Measurements from ENCODE around the gene B3GALT5.
"Not testable (repeated sequence)": the region's sequence is repeated elsewhere in the genome, so short reads cannot be mapped to it uniquely, and the experiment has no call there.

The B3GALT5 gene

DNA sequence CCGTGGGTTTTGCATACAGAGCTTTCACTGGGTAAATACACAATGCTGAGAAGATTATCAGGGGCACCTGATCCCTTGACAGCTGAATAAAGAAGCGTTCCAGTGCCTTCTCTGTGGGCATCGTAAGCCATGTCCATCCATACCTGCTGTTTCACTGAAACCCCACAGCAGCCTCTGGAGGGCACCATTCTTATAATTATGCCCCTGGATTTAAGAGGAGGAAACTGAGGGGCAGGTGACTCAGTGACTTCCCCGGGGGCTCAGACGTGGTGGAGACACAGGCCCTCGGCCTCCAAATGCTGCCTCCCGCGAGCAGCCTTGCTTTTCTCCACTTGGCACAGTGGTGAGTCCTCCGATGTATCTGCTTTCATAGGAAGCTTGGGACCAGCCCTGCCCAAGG lies 56.7 kb downstream of the B3GALT5 start:
- no peak for DNase-seq

GRCh38 chr21:39669976-39670661 lies 57.4 kb downstream of the B3GALT5 start:
- no peak for DNase-seq

DNA sequence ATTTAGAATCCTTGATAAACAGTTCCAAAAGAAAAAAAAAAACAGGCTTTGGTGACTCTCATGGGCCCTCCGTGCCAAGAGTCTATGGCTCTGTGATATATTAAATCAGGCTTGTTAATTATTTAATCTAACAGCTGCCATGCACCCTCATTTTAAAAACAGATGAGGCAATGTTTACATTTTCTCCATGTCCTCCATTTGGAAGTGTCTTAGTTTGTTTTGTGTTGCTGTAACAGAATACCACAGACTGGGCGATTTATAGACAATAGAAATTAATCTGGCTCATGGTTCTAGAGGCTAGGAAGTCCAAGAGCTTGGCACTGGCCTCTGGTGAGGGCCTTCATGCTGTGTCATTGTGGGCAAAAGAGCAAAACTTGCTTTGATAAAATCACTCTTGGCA lies 58.0 kb downstream of the B3GALT5 start:
- no peak for DNase-seq

DNA sequence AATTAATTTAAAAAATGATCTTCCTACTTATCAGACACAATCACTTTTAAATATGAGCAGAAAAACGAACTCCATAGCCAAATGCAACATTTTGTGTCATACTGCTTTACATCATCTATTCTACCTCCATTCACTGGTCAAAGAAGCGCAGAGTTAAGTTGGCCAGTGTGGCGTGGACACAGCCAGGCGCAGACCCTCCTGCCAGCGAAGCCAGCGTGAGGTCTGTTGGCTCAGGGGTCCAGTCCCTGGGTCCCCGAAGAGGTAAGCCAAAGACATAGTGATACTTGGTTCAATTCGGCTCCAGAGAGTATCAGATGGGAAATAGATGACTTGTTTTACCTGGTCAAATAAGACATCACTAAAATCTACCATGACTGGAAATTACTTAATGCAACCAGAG lies 59.2 kb downstream of the B3GALT5 start:
- DNase-seq = no peak

- no peak for DNase-seq
These were observed 60.4 kb downstream of the B3GALT5 start for GRCh38 chr21:39673163-39673562.

- DNase-seq = no peak
These were observed 61.0 kb downstream of the B3GALT5 start for GRCh38 chr21:39673736-39674135.

DNA sequence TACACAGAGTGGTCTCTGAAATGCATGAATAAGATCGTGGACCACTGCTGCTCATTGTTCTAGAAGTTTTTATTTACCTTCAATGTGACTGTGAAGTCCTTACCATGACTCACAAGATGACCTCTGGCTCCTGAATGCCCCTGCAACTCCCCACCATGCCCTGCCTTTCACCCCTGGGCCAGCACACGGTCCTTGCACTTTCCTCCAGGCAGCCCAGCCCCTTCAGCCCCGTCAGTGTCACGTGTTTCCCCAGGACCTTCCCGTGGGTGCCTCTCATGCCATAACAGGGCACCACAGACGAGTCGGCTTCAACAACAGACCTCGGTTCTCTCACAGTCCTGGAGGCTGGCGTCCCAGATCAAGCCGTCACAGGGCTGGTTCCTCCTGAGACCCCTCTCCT lies 62.1 kb downstream of the B3GALT5 start:
- no peak for DNase-seq

DNA sequence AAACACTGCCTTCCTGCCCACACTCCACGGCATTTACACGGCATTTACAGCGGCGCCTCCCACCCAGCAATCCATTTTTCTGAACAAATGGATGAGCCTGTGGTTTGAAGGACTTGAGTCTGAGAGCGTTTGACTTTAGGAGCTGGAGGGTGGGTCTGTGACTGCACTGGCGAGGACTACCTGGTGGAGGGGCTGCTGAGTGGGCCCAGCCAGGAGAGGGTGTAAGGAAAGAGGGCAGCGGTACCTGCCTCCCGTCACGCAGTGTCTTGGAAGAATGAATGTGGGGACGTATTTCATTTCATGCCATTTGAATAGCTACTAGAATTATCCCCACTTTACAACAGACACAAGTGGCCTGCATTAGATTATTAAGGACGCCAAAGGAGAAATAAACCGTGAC lies 62.9 kb downstream of the B3GALT5 start:
- DNase-seq = no peak

DNA sequence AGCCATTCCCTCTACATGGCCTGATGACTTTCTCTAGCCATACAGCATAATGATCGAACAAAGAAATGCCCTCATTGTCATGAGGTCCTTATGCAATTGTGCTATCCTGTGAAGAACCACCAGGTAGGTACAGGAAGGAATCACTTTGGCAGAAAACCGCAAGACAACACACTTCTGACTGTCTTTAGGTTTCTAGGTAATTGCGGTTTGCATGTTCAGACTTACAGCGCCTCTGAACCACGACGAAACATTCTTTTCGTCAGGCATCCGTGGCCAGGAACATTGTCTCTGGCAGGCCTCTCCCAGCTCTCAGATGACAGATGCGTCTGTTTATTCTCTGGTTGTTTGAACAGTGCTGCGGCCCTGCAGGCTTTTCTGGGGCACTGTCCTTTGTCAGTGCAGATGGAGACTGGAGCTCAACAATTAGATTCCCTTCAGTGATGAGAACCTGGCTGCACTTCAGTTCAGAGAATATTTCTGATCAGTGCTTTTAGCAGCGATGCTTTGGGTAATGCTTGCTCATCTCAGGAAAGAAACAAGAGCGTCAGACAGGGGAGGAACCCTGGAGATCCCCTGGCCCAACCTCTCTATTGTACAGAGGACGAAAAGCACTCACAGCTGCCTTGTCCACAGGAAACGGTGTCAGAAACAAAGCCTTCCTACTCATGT lies 63.4 kb downstream of the B3GALT5 start:
- no peak for DNase-seq

GRCh38 chr21:39680216-39680615 lies 67.5 kb downstream of the B3GALT5 start:
- DNase-seq = no peak

DNA sequence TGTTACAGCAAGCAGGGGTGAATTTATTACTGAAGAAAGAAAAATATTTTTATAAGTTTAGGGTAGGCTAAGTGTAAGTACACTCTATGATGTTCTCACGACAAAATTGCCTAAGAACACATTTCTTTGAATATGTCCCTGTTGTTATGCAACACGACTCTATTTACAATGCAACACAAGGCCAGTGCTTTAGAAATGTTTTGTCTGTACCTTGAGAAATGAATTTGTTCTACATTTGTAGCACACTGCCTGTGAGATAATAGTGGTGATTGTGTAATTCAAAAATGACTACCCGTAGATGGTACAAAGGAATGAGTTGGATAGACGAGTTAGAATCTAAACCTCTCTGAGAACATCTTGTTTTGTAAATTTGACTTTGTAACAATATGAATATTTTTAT lies 68.5 kb downstream of the B3GALT5 start:
- DNase-seq = no peak

- no peak for DNase-seq
These were observed 69.1 kb downstream of the B3GALT5 start for GRCh38 chr21:39681845-39682244.

DNA sequence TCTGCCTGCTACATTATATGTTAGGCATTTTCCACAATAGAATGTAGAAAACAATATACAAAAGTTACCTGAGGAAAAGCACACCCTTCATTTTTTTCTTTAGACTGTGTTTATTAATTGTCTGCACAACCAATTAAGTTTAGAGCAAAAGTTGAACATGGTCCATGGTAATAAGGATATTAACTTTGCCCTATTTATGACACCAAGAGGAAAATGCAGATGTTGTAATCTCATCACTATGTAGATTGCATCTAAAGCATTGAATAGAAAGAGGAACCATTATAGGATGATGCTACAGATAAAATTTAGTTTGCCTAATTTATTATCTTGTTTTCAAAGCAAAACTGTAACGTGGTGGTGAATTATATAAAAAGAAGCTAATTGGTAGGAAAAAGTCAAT lies 72.5 kb downstream of the B3GALT5 start:
- DNase-seq = no peak

DNA sequence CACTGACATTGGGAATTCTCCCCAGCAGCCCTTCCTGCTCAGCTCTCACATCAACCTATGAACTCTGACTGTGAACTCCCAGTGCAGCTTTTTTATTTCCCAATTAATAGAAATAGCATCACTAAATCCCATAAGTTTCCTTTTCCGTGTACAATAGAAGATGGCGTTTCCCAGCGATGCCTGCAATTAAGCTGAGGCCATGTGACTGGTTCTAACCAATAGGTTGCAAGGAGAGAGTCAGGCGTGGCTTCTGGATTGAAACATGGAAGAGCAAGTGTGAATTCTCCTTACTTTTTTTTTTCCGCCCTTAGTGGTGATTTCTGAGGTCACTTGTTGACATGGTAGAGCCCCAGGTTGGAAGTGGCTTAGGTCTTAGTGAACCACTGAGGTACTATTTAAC lies 73.3 kb downstream of the B3GALT5 start:
- DNase-seq = no peak

- no peak for DNase-seq
These were observed 74.1 kb downstream of the B3GALT5 start for GRCh38 chr21:39686646-39687468.

- no peak for DNase-seq
These were observed 75.3 kb downstream of the B3GALT5 start for GRCh38 chr21:39688010-39688409.

DNA sequence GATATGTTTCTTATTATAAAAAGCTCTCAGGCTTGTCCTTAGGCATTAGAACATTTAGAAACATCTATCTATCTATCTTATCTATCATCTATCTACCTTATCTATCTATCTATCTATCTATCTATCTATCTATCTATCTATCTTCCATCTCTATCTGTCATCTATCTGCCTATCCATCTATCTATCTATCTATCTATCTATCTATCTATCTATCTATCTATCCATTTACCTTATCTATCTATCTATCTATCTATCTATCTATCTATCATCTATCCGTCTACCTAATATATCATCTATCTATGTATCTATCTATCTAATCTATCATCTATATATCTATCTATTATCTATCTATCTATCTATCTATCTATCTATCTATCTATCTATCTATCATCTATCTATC lies 77.1 kb downstream of the B3GALT5 start:
- DNase-seq = not testable (repeated sequence)

- no peak for DNase-seq
These were observed 77.7 kb downstream of the B3GALT5 start for GRCh38 chr21:39690454-39690853.

GRCh38 chr21:39694750-39695149 lies 82.0 kb downstream of the B3GALT5 start:
- no peak for DNase-seq

DNA sequence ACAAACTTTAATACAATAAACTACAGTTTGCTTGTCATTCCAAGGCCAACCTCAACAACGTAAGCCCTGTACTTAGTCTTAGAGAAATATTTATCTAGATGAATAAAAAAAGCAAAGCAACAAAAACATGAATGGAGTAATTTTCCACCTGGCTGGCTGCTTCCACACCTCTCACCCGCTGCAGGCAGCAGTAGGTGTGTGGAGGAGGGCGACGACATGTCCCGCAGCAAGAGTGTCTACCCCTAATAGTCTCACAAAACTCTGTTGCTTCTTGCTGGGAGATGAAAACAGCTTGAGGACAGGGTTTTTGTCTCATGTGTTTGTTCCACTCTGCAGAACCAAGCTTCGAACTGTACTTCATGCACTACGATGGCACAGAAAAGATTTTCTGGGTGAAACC lies 83.5 kb downstream of the B3GALT5 start:
- DNase-seq = no peak

DNA sequence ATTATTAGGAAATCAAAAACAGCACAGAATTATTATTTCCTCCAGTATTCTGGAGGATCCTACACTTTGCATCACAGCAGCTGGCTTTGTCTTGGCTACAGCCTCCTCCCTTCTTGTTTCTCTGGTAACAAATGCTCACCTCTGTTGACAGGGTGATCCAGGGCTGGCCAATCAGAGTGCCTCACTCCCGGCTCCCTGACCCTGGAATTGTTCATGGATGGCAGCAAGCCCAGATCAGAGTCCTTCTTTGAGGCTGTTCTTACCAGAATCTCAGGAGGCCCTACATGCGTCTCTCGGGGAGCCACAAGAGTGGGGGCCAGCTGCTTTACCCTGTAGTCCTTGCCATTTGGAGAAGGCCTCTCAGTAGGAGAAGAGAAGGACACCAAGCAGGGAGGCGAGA lies 83.9 kb downstream of the B3GALT5 start:
- DNase-seq = no peak

GRCh38 chr21:39700318-39700717 lies 87.6 kb downstream of the B3GALT5 start:
- no peak for DNase-seq

GRCh38 chr21:39703578-39703977 lies 90.8 kb downstream of the B3GALT5 start:
- no peak for DNase-seq

DNA sequence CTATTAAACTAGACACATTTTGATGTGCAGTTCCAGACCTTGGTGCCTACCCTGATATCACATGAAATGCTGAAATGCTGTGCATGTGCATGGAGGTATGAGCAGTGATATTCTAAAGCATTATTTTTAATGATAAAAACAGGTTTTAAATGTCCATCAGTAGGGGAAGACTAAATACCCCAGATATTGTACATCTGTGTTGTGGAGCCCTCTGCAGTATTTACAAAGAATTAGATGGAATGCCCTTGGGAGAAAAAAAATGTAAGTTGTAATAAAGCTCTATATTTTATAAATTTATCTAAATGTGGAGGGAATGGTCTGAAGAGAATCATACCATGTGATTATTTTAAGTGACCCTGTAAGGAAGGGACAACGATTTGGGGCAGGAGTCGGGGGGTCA lies 93.1 kb downstream of the B3GALT5 start:
- no peak for DNase-seq

Measured in CD4-positive, alpha-beta T cell treated with Interleukin-17A for 1 hour (primary cell).